Testis (tissue), 3 donors: ENCODE measurements around the gene CNTLN. TPM values are rescaled to one million over a fixed set of nuclear protein-coding genes. Genes with fewer than 3 reads are reported as not detected.

Experiments
- DNase-seq: peaks from one replicate; pipeline ENCODE4 v3.0.0-alpha.2; 2019
- H3K27ac ChIP-seq, 2 donors: fragments of 200-600 bp; sonication (generic); one replicate each; pipeline ENCODE4 v1.5.1; 2019
- H3K27me3 ChIP-seq: fragments of 200-600 bp; sonication (generic); one replicate; pipeline ENCODE4 v1.5.1; 2019
- H3K36me3 ChIP-seq: fragments of 200-600 bp; sonication (generic); one replicate; pipeline ENCODE4 v1.5.1; 2017; ENCODE audit warnings: low read depth; ENCODE audit errors: missing control alignments
- H3K4me1 ChIP-seq: fragments of 200-600 bp; sonication (generic); one replicate; pipeline ENCODE4 v1.5.1; 2019
- H3K4me3 ChIP-seq, 2 donors: fragments of 200-600 bp; sonication (generic); one replicate each; pipeline ENCODE4 v1.5.1; 2017 to 2019
- H3K9me3 ChIP-seq: fragments of 200-600 bp; sonication (generic); one replicate; pipeline ENCODE4 v1.5.1; 2017
- POLR2A ChIP-seq: fragments of 450-650 bp; IDR thresholded peaks from one replicate; pipeline ENCODE4 v1.6.1; 2017; ENCODE audit warnings: antibody characterized with exemption, mild to moderate bottlenecking, moderate library complexity
- WGBS, 2 donors: methylation state at CpG; one replicate each; pipeline ENCODE4 v1.1.5; 2018; 5-methylcytosine and 5-hydroxymethylcytosine counted together
- intact Hi-C: fragments of 100-400 bp; cut with DNase I; formaldehyde crosslinking; loops from one replicate; pipeline ENCODE4 v1.15.1; 2023; ENCODE audit warnings: low total_unique reads
- polyA plus RNA-seq: library from polyadenylated mRNA; stranded (reverse); fragments of 350-450 nt; fragmentation: Illumina TruSeq; extraction: RNeasy Lipid Tissue Mini Kit (QIAGEN cat#74804); gene quantifications from one replicate; pipeline ENCODE4 v1.2.3, GENCODE V29; 2014; ENCODE audit warnings: low read depth, low replicate concordance; ENCODE audit not compliant: insufficient read depth
- total RNA-seq, 2 donors: library from RNA; depleted of rRNA; stranded (reverse); fragments of >200 nt; gene quantifications; one replicate each; pipeline ENCODE4 v1.2.3, GENCODE V29; 2016
- TF ChIP-seq, protein P1 (sequence below), 3 experiments: fragments of 450-650 bp in 2 of 3; fragments of 200-600 bp in 1 of 3; sonication (generic) in 1 of 3; IDR thresholded peaks; one replicate each; pipeline ENCODE4 v1.5.1; 2016 to 2019; ENCODE audit warnings: antibody characterized with exemption in 3 of 3, mild to moderate bottlenecking in 2 of 3, moderate library complexity in 1 of 3

The CNTLN gene
- total and polyA plus RNA-seq, 3 donors from 2014 or later, result 6.3 to 23.7 (median 19.9) TPM

DNA sequence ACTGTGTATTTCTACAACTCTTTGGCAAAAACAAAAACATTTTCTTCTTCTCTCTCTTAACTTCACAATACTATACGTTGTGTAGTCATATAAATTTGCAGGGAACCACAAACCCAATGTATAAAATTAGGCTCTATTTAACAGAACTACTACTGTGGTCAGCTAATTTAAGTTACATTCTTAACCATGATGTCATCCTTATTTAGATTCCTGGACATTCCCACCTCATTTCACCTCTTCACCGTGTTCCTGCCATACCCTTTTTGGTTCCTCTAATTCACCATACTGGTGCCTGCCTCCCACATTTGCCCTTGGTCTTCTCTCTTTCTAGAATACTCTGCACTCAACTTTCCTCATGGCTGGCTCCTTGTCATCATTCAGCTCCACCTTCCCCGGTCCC is 368.4 kb downstream of the CNTLN start:
- 92 to 95% methylated on average over 3 of the region's 3 CpGs for WGBS, 2 donors
- no peaks in the 10 kb centered on the region for H3K36me3 ChIP-seq
- intact Hi-C loops, result no loop called here
- H3K27me3 ChIP-seq, result no peaks in the 10 kb centered on the region
- no peaks in the 10 kb centered on the region for H3K9me3 ChIP-seq
- no peak for DNase-seq
- no peaks in the 10 kb centered on the region for H3K4me1 ChIP-seq
- H3K4me3 ChIP-seq, result no peak overlapping the region
- TF ChIP-seq, protein P1, sequence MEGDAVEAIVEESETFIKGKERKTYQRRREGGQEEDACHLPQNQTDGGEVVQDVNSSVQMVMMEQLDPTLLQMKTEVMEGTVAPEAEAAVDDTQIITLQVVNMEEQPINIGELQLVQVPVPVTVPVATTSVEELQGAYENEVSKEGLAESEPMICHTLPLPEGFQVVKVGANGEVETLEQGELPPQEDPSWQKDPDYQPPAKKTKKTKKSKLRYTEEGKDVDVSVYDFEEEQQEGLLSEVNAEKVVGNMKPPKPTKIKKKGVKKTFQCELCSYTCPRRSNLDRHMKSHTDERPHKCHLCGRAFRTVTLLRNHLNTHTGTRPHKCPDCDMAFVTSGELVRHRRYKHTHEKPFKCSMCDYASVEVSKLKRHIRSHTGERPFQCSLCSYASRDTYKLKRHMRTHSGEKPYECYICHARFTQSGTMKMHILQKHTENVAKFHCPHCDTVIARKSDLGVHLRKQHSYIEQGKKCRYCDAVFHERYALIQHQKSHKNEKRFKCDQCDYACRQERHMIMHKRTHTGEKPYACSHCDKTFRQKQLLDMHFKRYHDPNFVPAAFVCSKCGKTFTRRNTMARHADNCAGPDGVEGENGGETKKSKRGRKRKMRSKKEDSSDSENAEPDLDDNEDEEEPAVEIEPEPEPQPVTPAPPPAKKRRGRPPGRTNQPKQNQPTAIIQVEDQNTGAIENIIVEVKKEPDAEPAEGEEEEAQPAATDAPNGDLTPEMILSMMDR (IDR thresholded peaks at IDR 0.05), result no peak
- no peak for TF ChIP-seq POLR2A
- H3K27ac ChIP-seq, result no peak overlapping the region

DNA sequence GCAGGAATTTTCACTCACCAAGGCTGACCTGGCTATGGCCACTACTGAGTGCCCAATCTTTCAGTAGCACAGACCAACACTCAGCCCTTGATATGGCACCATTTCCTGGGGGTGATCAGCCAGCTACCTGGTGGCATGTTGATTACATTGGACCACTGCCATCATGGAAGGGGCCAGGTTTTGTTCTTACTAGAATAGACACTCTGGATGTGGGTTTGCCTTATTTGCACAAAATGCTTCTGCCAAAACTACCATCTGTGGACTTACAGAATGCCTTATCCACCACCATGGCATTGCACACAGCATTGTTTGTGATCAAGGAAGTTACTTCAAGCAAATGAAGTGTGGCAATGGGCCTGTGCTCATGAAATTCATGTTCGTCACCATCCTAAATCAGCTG is 374.3 kb downstream of the CNTLN start:
- TF ChIP-seq, protein P1 (IDR thresholded peaks at IDR 0.05), result no peak
- no peak for TF ChIP-seq POLR2A
- H3K4me1 ChIP-seq, result no peaks in the 10 kb centered on the region
- intact Hi-C loops, result no loop called here
- DNase-seq, result no peak
- no peaks in the 10 kb centered on the region for H3K9me3 ChIP-seq
- no peaks in the 10 kb centered on the region for H3K27me3 ChIP-seq
- no peak overlapping the region for H3K4me3 ChIP-seq
- no peak overlapping the region for H3K27ac ChIP-seq
- 93 to 100% methylated on average over 1 of the region's 1 CpG for WGBS, 2 donors
- H3K36me3 ChIP-seq, result no peaks in the 10 kb centered on the region

DNA sequence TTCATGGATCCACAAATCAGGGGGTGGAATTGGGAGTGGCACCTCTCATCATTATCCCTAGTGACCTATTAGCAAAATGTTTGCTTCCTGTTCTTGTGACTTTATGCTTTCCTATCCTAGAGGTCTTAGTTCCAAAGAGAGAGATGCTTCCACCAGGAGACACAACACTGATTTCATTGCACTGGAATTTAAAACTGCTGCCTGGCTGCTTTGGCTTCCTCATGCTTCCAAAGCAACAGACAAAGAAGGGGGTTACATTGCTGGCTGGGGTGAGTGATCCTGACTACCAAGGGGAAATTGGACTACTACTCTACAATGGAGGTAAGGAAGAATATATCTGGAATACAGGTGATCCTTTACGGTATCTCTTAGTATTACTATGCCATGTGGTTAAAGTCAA is 374.9 kb downstream of the CNTLN start:
- DNase-seq, result no peak
- Histone ChIP-seq H3K27me3 (no peaks in the 10 kb centered on the region), H3K4me1 (no peaks in the 10 kb centered on the region), H3K27ac (no peak overlapping the region), H3K9me3 (no peaks in the 10 kb centered on the region), H3K4me3 (no peak overlapping the region), H3K36me3 (no peaks in the 10 kb centered on the region)
- 91 to 100% methylated on average over 1 of the region's 1 CpG for WGBS, 2 donors
- TF ChIP-seq, protein P1 (IDR thresholded peaks at IDR 0.05), result no peak
- TF ChIP-seq POLR2A, result no peak
- intact Hi-C loops, result no loop called here

DNA sequence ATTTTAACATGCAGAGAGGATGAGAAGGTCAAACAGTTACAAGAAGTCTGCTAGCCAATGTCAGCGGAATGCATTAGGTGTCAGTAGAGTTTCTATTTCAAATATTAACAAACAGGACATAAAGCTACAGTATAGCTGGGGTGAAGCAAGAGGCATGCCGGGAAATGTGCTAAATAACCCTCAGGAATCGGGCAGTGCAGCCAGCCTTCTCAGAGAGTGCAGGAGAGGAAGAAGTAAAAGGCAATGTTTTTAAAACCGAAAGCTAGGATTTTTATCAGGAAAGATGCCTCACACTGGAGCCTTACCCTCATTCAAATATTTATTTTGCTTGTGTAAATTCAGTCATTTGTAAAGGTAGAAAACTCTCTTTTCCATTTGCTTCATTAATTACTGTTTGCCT is 384.9 kb downstream of the CNTLN start:
- Histone ChIP-seq H3K27me3 (no peaks in the 10 kb centered on the region), H3K4me3 (no peak overlapping the region), H3K27ac (no peak overlapping the region), H3K9me3 (no peaks in the 10 kb centered on the region), H3K4me1 (no peaks in the 10 kb centered on the region), H3K36me3 (no peaks in the 10 kb centered on the region)
- intact Hi-C loops, result no loop called here
- 31 to 36% methylated on average over 4 of the region's 4 CpGs for WGBS, 2 donors
- no peak for DNase-seq
- TF ChIP-seq POLR2A, result no peak

DNA sequence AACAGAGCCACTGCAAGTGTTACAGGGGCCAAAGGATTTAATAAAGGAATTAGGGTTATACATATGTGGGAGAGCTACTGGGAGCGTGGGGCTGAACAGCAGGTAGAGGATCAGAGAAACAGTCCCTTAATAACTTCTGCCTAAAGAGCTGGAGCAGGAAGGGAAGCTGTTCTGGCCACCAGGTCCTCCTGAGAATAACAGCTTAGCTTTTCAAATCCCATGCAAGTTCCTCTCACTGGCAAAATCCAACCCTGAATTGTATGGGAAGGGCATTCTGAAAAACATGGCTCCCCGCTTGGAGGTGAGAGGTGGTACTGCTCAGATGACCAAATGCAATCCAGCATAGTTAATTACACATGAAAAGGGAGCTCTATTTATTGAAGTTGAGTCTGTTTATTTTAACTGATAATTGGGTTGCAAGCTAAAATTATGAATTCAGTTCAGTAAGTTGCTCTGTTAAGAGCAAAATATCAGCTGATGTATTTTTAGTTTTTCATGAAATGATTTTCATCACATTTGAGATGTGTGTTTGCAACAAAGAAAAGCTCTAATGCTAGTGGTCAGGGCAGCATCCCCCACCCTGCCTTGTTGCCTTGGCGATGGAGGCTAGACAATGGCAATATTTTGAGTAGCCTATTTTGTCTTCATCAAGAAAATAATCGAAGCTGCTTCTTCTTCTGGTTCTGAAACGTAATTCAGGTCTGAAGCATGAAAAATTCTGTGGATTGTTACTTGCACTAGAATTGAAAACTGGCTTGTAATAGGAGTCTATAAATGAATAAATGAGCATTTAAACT is 385.6 kb downstream of the CNTLN start:
- no peaks in the 10 kb centered on the region for H3K36me3 ChIP-seq
- H3K9me3 ChIP-seq, result no peaks in the 10 kb centered on the region
- H3K27me3 ChIP-seq, result no peaks in the 10 kb centered on the region
- no peak overlapping the region for H3K4me3 ChIP-seq
- WGBS, 2 donors, result 88 to 89% methylated on average over 5 of the region's 5 CpGs
- TF ChIP-seq POLR2A, result no peak
- TF ChIP-seq, protein P1 (IDR thresholded peaks at IDR 0.05), result no peak
- intact Hi-C loops, result no loop called here
- H3K4me1 ChIP-seq, result no peaks in the 10 kb centered on the region
- no peak overlapping the region for H3K27ac ChIP-seq
- no peak for DNase-seq
